ENCODE measurements around the gene FAXDC2.
A peak's percentile ranks its signal among the peaks of the same experiment; 100 is the strongest.
"Not testable (repeated sequence)": the region's sequence is repeated elsewhere in the genome, so short reads cannot be mapped to it uniquely, and the experiment has no call there.

The FAXDC2 gene

GRCh38 chr5:154829181-154829588 lies 21.2 kb downstream of the FAXDC2 start:
- no peak for DNase-seq

- no peak for DNase-seq
Observed at GRCh38 chr5:154824070-154824469, 26.3 kb downstream of the FAXDC2 start.

GRCh38 chr5:154823605-154824004 lies 26.8 kb downstream of the FAXDC2 start:
- no peak for DNase-seq

- not testable (repeated sequence) for DNase-seq
Observed at GRCh38 chr5:154822896-154823295, 27.5 kb downstream of the FAXDC2 start.

GRCh38 chr5:154820383-154820782 lies 30.0 kb downstream of the FAXDC2 start:
- DNase-seq, result no peak

GRCh38 chr5:154819546-154819945 lies 30.9 kb downstream of the FAXDC2 start:
- DNase-seq, result no peak

- DNase-seq, result no peak
Observed at GRCh38 chr5:154818471-154819116, 31.8 kb downstream of the FAXDC2 start.

- DNase-seq, result no peak
Observed at GRCh38 chr5:154817815-154818214, 32.6 kb downstream of the FAXDC2 start.

- DNase-seq, result no peak
Observed at GRCh38 chr5:154816891-154817492, 33.4 kb downstream of the FAXDC2 start.

- DNase-seq, result no peak
Observed at GRCh38 chr5:154815684-154816247, 34.6 kb downstream of the FAXDC2 start.

- no peak for DNase-seq
Observed at GRCh38 chr5:154815025-154815424, 35.4 kb downstream of the FAXDC2 start.

GRCh38 chr5:154813736-154814135 lies 36.7 kb downstream of the FAXDC2 start:
- DNase-seq, result peak; percentile 22

GRCh38 chr5:154813158-154813557 lies 37.2 kb downstream of the FAXDC2 start:
- no peak for DNase-seq

- peak; percentile 30 for DNase-seq
Observed at GRCh38 chr5:154811653-154812465, 38.5 kb downstream of the FAXDC2 start.

- DNase-seq, result no peak
Observed at GRCh38 chr5:154811239-154811638, 39.2 kb downstream of the FAXDC2 start.

- DNase-seq, result no peak
Observed at GRCh38 chr5:154806176-154806575, 44.2 kb downstream of the FAXDC2 start.

- no peak for DNase-seq
Observed at GRCh38 chr5:154802050-154802449, 48.4 kb downstream of the FAXDC2 start.

GRCh38 chr5:154801083-154801482 lies 49.3 kb downstream of the FAXDC2 start:
- no peak for DNase-seq

- no peak for DNase-seq
Observed at GRCh38 chr5:154800582-154800981, 49.8 kb downstream of the FAXDC2 start.

GRCh38 chr5:154797762-154798161 lies 52.6 kb downstream of the FAXDC2 start:
- no peak for DNase-seq

- no peak for DNase-seq
Observed at GRCh38 chr5:154795235-154795596, 55.2 kb downstream of the FAXDC2 start.

- no peak for DNase-seq
Observed at GRCh38 chr5:154794525-154795234, 55.7 kb downstream of the FAXDC2 start.
